Hematopoietic multipotent progenitor cell treated with erythropoietin and hydrocortisone succinate and interleukin-3 and kit ligand, for 4 days (in vitro differentiated cells): ENCODE measurements around the gene ADCY4.
"Not testable (repeated sequence)": the region's sequence is repeated elsewhere in the genome, so short reads cannot be mapped to it uniquely, and the experiment has no call there.

ENCODE experiments used
- DNase-seq: peaks from one replicate; pipeline ENCODE4 v3.0.0-alpha.2; 2015

Gene ADCY4

DNA sequence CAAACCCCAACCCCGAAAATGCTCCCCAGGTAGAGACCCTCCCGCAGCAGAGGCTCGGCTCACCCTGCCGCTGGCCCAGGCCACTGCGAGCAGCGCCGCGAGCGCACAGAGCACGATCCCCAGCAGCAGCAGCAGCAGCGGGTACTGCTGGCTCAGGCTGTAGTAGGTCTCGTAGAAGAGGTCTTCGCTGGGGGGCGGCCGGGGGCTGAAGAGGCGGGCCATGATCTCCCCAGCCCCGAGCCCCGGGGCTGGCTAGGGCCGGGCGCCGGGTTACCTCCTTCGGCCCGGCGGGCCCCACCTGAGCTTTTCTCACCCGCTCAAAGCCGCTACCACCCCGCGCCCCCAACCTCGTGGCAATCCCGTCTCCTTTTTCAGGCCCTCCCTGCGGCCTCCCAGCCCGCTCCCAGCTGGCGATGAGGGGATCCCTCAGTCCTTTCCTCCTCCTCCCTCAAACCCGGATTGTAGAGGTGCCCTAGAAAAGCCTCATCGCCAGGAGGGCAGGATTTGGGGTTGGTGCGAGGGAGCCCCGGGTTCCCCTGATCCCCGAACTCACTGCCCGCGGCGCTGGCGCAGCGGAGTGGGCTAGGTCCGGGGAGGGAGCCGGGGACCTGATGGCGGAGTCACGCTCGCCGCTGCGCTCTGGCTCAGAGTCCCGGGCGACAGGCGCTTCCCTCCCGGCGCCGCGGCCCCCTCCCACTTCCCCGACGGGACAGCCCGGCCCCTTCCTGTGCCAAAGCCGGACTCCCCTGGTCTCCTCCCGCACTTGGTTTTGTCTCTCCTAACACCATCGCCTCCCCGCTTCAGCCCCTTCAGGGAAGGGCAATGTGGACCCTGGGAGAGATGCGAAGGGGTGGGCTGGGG, at the start of gene ADCY4:
Gene ADCY4, minus strand, starts transcription at position 641 of the 861 bp plus-strand sequence. Its CDS starts 419 bp downstream, at position 222.
- DNase-seq, result peak; percentile 41

DNA sequence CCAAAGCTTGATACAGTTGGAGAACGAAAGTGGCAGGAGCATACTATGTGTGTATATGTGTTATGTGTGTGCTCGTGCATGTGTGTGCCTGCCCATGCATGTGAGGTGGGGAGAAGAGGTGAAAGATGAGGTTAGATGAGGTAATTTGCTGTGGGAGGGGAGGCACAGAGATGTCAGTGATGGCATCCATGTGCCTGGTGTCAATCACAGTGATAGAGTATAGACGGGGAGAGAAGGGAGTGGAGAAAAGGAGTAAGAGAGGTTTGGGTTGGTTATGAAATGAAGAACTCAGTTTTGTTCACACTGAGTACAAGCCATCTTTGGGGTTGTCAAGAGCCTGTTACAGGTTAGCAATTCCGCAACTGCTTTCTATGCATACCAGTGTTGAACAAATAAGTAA, 49.3 kb upstream of the ADCY4 start:
- no peak for DNase-seq

DNA sequence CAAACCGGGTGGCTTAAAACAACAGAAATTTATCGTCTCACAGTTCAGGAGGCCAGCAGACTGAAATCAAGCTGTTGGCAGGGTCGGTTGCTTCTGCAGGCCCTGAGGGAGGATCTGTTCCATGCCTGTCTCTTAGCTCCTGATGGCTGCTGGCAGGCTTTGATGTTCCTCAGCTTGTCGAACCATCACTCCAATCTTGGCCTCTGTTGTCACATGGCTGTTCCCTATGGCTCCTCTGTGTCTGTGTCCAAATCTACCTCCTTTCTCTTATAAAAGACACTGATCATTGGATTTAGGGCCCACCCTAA, 47.1 kb upstream of the ADCY4 start:
- no peak for DNase-seq

DNA sequence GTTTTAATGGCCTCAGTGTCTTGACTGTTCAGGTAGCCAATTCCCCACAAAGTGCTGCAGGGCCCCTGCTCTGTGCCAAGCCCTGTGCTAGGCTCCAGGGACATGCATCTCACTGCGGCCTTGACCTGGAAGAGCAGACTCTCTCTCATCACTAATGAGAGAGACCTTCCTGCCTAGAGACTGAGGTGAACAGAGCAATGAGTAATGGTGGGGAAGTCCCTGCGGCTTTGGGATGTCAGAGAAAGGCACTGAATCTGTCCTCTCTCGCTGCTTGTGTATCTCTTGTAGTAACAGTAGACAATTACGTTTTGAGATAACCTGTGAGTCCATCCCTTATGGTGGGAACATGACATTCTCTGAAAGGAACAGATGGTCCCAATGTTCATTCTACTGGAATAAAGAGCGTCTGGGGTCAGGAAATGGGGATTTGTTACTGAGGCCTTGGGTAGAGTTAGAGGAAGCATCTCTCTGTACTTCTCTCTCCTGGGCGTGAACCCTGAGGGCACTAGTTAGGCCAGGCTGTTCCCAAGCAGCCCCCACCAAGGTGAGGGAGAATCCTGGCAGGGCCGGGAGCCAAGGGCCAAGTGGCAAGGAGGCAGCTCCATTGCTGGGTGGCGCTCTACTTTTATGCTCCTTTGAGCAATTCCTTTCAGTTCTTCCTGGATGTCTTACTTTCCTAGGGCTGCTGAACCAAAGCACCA, 46.6 kb upstream of the ADCY4 start:
- DNase-seq, result no peak

DNA sequence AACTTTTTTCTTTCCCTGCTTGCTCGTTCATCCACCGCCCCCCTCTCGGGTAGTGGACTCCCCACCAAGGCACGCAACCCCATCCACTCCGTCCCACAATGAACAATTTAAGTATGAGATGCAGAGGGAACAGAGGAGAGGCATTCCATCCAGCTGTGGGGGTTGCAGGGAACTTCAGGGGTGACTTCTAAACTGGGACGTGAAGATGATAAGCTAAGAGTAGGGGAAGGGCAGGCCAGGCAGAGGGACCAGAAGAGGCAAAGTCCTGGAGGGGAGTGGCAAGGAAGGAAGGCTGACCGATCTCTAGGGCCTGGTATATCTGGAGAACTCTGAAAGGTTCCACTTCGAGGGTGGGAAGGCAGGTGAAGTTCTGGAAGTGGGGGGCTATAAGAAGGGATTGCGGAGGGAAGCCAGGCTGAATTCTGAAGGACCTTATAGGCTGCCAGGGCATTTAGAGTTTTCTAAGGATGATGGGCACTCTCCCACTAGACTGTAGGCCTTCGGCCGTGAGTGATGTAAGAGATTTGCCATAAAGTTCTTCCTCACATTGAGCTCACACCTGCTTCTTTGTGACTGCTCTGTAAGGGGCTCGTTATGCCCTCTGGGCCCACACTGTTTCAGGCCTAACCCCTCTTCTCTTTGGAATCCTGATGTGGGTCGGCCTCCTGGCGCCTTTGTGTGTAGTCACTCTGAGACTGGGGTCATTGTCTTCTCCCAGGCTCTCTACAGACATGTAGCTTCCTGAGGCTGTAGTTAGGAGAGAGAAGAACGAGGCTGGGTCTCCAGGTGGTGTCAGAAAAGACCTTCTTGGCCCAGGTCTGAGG, 45.2 kb upstream of the ADCY4 start:
- no peak for DNase-seq

DNA sequence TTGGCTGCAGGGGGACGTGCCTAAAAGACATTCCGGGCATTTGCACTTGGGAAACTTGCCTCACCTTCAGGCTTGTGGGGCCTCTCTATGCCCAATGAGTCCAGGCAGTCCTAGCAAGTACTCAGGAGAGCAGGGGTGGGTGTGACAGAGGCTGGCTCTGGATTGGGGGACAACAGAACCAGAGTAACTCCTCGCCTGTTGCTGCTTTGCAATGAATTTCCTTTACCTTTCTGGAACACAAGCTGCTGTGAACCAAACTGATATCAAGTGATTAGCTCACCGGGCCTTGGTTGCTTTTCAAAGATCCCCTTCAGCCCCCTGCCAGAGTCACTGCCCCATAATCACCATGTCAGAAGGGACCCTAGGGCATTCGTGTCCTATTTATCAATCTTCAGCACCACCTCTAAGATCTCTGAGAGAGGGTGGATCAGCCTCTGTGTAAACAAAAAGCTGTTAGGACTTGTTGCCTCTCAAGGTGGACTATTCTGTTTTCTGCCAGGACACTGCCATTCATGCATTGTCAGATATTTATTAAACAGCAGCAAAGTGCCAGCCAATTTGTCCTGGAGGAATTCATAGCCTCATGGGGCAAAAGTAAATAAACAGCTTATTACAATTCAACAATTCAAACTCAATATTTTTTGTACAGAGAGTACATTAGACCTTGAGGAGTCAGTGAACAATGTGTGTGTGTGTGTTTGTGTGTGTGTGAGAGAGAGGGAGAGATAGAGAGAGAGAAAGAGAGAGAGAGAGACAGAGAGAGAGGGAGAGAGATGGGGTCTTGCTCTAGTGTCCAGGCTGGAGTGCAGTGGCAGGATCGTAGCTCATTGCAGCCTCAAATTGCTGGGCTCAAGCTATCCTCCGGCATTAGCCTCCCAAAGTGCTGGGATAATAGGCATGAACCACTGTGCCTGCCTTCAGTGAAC, 44.4 kb upstream of the ADCY4 start:
- no peak for DNase-seq

DNA sequence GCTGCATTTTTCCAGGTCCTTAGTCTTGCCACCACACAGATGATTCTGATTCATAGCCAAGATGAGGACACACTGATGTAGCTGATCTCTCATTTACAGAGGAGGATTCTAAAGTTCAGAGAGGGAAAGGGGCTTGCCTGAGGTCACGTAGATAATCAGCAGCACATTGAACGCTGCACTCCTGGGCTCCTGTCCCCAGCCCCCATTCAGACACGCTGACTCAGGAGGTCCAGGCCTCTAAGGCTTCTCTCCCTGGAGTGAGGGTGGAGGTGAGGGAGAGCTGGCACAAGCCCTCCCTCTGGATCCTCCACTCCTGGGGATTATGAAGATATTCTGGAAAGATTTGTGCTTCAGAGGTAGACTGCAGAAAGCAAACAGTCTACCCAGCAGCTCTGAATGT, 43.5 kb upstream of the ADCY4 start:
- DNase-seq, result no peak

DNA sequence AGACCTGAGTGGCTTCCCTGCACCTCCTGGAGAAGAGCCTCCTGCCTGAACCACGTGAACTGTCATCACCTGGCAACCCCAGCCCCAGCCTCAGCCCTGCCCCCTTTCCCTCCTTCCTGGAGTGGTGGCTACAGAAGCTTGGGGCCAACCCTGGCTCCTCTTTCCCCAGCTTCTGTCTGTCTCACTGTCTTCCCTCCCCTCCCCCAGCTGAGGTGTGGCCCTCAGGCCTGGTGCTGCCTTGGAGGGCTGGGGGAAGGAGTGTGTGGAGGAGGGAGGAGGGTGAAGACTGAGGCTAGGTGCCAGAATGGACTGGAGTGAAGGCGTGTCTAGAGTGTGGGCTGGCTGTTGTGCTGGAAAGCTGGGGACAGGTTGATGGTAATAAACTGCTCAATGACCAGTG, 42.8 kb upstream of the ADCY4 start:
- DNase-seq, result peak; percentile 72

DNA sequence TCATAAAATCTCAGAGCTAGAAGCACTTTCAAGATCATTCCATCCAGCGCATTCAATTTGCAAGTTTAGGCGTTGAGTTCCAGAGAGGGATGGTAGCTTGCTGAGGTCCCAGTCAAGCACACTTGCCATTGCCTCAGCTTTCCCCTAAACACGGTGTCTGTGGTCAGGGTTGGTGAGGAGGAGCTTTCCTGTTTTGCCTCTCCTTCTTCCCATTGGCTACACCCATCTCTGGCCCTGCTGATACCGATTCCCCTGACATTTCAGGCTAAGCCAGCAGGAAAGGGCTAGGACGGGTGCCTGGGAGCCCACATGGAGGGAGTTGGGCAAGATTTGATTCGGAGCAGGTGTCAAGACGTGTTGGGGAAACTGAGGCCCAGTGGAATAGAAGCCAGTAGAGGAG, 42.3 kb upstream of the ADCY4 start:
- peak; percentile 67 for DNase-seq

DNA sequence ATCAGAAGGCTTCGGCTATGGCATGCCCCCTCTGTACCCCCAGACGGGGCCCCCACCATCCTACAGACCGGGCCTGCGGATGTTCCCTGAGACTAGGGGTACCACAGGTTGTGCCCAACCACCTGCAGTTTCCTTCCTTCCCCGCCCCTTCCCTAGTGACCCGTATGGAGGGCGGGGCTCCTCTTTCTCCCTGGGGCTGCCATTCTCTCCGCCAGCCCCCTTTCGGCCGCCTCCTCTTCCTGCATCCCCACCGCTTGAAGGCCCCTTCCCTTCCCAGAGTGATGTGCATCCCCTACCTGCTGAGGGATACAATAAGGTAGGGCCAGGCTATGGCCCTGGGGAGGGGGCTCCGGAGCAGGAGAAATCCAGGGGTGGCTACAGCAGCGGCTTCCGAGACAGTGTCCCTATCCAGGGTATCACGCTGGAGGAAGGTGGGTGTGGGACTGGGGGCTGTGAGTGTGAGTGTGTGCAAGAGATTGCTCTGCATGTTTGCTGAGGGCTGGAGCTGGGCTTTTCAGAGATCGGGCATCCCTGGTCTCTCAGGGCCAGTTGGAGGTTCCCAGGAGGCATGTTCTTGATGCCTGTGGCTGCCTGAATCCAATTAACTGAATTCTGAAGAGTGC, 41.7 kb upstream of the ADCY4 start:
- no peak for DNase-seq

DNA sequence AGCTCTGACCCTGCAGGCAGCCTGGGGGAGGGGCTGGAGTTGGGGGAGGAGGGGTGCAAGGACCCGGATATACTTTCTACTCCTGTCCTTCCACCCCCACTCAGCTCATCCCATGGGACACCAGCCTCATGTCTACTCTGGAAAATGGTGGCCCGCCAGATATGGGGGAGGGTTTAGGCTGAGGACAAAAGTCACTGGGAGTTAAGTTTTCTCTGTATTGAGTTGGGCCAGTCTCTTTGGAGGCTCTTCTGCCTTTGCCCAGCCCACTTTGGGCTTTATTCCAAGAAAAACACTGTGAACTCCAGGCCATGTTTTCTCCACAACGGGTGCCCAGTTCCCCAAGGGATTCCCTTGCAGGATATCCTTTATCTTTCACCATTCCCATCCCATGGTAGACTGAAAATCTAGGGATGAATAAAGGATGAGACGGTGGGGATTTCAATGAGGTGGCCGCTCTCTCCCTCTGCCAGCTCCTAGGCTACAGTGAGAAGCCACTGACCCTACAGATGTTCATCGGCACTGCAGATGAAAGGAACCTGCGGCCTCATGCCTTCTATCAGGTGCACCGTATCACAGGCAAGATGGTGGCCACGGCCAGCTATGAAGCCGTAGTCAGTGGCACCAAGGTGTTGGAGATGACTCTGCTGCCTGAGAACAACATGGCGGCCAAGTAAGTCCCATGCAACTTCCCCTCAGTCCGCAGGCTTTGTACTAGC, 38.0 kb upstream of the ADCY4 start:
- DNase-seq, result no peak

DNA sequence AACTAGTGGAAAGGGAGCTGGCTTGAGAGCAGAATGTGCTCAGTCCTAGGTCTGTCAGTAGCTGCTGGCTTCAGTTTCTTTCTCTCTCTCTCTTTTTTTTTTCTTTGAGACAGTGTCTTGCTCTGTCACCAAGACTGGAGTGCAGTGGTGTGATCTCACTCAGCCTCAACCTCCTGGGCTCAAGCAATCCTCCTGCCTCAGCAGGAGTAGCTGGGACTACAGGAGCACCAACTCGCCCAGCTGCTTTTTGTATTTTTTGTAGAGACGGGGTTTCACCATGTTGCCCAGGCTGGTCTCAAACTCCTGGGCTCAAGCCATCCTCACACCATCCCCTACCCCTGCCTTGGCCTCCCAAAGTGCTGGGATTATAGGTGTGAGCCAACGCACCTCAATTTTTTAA, 36.7 kb upstream of the ADCY4 start:
- DNase-seq, result not testable (repeated sequence)

DNA sequence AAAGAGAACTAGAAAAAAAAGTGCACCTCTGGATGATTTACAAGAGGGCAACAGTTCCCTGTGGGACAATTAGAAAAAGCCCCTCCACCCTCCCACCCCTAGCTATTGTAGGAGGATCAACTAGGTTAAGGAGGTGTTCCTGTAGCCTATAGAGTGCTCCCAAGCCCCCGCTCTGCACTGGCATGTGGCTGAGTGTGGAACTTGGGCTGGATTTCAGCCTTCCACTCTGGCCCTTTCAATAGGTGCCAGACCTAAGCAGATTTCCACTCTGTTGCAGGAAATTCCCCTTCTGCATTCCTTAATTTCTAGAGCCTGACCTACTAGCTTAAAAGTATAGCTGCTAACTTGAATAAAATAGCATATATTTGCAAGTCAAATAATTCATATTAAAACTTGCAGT, 35.9 kb upstream of the ADCY4 start:
- no peak for DNase-seq

DNA sequence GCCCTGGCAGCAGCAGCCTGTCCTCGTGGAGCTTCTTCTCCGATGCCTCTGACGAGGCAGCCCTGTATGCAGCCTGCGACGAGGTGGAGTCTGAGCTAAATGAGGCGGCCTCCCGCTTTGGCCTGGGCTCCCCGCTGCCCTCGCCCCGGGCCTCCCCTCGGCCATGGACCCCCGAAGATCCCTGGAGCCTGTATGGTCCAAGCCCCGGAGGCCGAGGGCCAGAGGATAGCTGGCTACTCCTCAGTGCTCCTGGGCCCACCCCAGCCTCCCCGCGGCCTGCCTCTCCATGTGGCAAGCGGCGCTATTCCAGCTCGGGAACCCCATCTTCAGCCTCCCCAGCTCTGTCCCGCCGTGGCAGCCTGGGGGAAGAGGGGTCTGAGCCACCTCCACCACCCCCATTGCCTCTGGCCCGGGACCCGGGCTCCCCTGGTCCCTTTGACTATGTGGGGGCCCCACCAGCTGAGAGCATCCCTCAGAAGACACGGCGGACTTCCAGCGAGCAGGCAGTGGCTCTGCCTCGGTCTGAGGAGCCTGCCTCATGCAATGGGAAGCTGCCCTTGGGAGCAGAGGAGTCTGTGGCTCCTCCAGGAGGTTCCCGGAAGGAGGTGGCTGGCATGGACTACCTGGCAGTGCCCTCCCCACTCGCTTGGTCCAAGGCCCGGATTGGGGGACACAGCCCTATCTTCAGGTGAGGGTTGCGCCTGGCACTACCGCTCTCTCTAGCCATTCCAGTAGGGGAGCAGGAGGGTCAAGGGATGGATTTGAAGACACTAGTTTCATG, 35.2 kb upstream of the ADCY4 start:
- no peak for DNase-seq

DNA sequence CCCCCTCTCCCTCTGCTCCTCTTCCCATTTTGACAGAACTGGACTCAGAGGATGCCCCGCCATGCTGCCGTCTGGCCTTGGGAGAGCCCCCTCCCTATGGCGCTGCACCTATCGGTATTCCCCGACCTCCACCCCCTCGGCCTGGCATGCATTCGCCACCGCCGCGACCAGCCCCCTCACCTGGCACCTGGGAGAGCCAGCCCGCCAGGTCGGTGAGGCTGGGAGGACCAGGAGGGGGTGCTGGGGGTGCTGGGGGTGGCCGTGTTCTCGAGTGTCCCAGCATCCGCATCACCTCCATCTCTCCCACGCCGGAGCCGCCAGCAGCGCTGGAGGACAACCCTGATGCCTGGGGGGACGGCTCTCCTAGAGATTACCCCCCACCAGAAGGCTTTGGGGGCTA, 34.6 kb upstream of the ADCY4 start:
- DNase-seq, result no peak

DNA sequence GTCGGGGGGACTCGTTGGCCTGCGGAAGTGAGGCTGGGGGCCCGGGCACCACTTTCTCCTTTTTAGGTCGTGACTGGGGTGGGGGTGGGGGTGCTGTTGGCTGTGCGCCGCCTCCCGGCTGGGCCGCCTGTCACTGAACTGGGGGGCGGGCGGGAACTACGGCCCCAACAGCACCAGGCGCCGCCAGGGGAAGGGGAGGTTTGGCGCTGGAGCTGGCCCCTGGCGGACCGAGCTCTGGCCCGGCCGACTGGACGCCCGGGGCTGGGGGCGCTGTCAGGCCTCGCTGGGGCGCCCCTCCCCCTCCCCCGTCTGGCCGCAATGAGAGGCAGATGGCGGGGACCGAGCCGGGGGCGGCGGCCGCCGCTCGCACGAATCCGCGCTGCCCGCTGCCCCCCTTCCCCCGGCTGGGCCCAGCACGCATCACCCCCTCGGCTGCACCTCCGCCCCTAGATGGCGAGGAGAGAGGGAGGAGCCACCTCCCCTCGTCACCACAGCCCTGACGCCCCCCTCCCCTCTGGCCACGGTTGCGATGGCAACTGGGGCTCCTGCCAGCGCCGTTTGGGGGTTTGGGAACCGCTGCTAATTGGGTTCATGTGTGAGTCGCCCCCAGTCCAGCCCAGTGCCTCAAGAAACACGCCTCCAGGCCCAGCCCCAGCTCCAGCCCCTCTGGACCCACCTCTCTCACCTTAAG, 33.8 kb upstream of the ADCY4 start:
- peak; percentile 84 for DNase-seq

DNA sequence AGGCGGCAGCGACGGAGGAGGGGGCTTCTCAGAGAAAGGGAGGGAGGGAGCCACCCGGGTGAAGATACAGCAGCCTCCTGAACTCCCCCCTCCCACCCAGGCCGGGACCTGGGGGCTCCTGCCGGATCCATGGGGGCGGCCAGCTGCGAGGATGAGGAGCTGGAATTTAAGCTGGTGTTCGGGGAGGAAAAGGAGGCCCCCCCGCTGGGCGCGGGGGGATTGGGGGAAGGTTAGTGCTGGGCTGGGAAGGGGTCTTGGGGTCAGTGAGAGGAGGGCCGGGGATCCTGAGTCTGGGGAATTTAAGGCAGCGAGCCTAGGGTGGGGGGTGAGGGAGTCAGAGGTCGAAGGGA, 33.3 kb upstream of the ADCY4 start:
- no peak for DNase-seq

DNA sequence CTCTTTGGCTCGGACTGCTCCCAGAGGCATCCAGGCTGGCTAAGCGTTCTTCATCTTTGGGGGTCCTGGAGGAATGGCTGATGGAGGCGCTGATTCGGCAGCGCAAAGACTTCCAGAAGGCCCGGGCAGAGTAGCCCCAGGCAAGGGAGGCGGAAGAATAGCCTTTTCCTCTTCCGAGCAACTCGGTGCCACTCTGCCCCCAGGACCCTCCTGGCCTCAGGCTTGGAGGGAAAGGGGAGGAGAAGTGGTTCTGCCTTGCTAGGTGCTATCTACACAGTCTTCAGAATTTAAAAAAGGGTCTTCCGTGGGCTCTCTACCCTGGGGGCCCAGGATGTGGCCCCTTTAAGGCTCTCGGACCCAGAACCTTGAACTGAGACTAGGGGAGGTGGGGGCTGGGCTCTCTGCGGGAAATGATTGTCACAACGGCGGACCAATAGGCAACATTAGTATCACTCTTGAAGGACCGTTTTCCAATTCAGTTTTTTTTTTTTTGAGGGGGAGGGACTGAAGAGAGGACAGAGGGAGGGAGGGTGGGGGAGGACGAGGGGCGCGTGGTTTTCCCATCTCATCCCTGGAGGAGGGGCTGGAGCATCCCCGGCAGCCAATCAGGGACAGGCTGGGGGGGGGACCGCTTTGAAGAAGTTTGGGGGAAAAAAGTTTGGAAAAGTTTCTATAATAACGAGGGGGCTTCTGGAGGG, 32.8 kb upstream of the ADCY4 start, which contains the start of gene NFATC4:
Gene NFATC4, plus strand, starts transcription at position 671 of the 698 bp plus-strand sequence. CDS start 157 bp downstream, outside the sequence.
- peak; percentile 78 for DNase-seq
